Hematopoietic multipotent progenitor cell treated with erythropoietin and hydrocortisone succinate and interleukin-3 and kit ligand, for 6 days (in vitro differentiated cells): ENCODE measurements around the gene LRRN4.

ENCODE experiments used
- DNase-seq: peaks from one replicate; pipeline ENCODE4 v3.0.0-alpha.2; 2015

LRRN4 gene

DNA sequence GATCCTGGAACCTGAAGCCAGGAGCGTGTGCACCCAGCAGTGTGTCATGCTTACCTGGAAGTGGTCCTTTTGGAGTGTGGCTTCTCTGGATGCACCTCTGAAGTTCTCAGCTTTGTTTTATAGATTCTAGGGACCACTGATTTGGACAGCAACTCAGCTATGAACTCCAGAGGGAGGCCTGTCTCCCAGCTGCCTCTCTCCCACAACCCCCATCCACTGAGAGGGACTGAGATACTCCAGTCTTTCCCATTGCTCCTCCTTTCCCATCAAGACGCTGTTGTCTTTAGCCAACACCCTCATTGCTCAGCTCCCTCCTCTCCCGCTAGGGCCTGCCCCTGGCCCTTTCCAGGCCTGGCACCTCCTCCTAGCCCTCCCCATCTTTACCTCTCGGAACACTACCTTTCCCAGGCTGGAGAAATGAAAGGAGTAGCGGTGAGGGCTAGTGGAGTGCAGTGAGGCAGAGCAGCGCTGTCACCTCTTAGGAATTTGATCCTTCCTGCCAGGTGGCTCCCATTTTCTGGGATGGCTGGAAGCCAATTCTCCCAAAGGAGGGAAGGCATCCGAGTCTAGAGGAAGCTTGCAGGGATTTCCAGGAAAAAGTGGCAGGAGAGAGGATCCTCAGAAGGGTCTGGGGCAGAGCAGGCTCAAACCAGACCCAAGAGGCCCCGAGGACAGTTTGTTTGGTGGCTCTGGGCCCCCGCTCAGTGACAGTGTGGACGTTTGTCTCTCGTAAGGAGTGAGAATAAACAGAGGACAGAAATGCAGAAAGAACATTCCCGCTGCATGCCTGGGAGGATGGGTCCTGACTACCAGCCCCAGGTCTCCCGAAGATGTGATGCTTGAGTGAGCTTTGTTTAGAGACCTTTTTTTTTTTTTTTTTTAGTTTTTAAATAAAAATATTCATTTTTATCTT, at the start of gene LRRN4:
LRRN4 (minus strand) TSS at position 285 of the 913 bp plus-strand sequence. CDS start 1,261 bp downstream, outside the sequence.
- DNase-seq: no peak

DNA sequence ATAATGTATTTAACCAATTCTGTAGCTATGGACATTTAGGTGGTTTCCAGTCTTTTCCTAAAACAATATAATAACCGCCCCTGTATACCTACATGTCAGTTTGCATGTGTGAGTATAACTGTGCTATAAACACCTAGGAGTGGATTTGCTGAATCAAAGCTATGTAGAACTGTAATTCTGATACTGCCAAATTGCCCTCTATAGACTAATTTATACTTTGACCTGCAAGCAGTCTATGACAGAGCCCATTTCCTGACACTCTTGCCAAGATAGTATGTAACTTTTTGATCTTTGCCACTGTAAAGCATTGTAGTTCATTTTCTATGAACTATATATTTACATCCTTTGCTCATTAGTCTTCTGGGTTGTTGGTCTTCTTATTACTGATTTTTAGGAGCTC, 49.4 kb upstream of the LRRN4 start:
- DNase-seq: no peak

DNA sequence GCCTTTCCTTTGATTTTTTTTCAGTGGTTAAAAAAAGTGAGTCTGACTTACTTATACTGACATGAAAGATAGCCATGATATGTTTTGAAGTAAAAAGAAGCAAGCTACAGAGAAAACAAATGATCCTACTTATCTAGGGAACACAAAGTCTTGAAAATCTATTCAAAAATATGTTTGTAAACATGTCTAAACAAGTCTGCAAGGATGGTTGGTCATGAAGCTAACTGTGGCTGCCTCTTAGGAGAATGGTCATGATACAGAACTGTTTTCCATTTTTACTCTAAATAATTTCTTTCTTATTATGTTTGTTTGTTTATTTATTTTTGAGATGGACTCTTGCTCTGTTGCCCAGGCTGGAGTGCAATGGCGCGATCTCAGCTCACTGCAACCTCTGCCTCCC, 47.5 kb upstream of the LRRN4 start:
- DNase-seq: no peak

DNA sequence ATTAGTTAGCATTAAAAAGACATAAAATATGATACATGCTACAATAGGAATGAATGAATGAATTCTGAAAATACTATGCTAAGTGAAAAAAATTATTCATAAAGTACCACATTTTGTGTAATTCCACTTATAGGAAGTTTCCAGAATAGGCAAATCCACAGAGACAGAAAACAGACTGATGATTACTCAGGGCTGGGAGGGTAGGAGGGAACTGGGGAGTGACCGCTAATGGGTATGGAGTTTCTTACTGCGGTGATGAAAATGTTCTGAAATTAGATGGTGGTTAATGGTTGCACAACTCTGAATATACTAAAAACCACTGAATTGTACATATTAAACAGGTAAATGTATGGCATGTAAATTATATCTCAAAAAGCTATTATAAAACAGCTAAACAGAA, 46.4 kb upstream of the LRRN4 start:
- DNase-seq: no peak

DNA sequence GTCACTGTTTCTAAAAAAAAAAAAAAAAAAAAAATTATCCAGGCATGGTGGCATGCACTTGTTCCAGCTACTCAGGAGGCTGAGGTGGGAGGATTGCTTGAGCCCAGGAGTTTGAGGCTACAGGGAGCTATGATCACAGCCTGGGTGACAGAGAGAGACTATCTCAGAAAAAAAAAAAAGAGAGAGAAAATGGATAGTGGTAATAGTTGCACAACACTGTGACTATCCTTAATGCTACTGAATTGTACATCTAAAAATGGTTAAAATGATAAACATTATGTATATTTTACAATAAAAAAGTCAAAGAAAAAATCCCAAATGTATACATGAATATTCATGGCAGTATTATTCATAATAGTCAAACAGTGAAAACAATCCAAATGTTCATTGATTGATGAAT, 46.0 kb upstream of the LRRN4 start:
- DNase-seq: no peak

DNA sequence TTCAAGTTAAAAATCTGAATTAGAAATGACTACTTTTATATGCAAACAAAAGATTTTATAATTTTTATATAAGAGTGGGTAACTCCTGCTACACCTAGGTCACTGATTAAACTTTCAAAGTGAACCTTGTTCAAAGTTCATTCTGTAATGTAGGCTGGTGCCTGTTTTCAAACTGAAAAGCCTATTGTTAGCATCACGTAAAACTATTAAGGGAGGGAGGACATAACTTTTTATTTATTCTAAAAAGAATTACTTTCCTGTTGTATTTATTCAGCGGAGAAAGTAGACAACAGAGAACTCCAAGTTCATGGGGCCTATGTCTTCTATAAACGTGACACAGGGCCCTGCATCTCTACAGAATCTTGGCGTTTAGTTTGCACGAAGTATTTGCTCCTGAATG, 41.5 kb upstream of the LRRN4 start:
- DNase-seq: no peak

DNA sequence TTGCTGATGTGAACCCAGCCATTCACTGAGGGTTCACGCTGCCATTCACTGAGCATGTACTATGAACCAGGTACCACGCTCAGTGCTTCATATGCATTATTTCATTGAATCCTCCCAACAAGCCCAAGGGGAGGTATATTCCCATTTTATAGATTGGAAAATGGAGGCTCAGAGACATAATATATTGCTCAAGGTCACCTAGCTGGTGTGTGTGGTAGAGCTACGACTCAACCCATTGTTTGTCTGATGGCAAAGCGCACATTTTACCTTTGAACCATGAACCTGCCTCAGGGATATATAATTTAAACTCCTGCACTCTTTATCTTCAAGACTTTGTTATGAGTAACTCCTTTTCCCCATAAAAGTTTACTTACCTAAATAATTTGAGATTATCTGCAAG, 40.7 kb upstream of the LRRN4 start:
- no peak for DNase-seq

DNA sequence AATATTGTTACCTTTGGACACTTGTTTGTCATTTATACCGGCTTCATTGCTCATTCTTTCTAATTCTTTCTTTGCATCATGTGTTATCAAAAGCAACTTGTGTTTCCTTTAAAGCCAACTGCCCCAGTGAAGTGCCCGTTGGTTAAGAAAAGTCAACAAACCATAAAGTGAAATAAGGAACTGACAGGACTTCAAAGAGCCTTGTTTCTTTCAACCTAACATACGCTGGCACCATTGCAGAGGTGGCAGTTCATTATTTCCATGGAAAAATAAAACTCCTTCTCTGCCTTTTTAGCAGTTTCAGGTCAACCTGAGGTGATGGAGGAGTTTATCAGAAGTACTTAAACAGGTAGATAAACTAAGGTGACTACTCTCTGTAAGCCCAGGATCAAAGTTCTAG, 40.2 kb upstream of the LRRN4 start:
- no peak for DNase-seq

DNA sequence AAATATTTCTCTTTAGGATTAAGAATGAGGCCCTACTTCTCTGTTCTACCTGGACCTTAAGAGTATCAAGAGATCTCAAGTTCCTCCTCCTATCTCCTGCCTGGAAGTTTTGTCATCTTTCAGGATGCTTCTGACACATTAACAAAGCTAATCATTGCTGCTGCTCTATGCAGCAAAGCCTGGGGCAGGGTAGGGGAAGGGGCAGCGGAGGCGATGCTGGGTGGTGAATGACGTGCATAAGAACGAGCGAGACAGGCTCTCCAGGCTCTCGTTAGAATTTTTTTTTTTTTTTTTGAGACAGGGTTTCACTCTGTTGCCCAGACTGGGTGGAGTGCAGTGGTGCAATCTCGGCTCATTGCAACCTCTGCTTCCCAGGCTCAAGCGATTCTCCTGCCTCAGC, 37.8 kb upstream of the LRRN4 start:
- DNase-seq: no peak

DNA sequence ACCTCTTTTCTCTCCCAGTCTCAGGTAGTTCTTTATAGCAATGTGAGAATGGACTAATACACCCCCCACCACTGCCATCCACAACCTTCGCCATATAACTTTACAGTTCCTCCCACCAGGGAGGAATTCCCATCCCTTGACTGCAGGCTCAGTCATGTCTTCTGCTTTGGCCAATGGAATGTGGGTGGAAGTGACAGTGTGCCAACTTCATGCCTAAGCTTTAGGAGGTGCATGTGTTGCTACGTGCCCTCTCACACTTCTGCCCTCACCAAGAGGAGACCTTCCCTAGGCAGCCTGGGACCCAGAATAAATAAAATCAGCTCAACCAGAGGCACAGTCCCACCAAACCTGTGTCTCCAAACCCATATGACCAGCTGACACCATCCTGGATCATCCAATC, 33.0 kb upstream of the LRRN4 start:
- no peak for DNase-seq

DNA sequence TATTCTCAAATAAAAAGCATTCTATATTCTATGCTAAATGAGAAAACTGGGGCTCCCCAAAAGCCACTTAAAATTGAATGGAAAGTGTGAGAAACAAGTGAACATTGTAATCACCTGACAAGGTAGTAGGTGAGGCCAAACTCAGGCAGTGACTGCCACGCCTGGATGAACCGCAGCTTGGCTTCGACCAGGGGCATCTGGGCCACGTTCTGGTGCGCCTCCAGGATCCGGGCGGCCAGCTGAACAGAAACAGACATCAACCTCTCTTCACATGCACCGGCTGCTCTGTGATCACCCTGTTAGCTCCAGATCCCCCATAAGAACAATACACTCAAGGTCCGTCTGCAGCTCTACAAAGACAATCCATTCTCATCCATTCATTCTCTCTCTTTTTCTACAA, 30.1 kb upstream of the LRRN4 start:
- DNase-seq: no peak

DNA sequence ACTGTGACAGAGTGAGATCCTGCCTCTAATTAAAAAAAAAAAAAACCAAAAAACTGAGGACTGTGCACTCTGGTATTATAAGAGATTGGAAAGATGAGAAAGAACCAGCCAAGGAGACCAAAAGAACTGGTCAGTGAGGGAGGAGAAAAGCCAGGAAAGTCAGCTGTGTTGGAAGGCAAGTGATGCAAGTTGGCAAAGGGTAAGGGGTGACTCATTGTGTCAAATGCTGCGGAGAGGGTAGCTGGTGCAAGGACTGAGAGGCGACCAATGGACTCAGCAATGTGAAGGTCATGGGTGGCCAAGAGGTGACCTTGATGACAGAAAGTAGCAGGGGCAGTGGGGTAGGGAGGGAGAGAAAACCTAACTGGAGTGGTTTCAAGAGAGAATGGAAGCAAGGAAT, 27.4 kb upstream of the LRRN4 start:
- DNase-seq: no peak

DNA sequence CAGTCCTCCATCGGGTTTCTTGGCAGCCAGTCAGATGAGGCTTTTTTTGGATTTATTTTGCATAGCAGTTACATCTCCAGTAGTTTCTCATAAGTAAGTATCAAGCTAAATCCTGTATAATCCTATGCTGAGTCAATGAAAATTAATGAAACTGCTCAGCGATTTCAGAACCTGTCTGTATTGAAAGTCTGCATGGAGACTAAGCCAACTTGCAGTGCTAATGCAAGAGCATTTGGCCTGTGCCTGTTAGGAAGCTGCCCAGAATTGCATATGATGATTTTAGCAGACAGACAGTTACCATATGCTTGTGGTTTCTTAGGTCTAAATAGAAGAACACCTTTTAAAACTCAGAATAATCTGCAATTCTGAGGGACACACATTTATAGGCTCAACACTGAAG, 25.2 kb upstream of the LRRN4 start:
- no peak for DNase-seq

DNA sequence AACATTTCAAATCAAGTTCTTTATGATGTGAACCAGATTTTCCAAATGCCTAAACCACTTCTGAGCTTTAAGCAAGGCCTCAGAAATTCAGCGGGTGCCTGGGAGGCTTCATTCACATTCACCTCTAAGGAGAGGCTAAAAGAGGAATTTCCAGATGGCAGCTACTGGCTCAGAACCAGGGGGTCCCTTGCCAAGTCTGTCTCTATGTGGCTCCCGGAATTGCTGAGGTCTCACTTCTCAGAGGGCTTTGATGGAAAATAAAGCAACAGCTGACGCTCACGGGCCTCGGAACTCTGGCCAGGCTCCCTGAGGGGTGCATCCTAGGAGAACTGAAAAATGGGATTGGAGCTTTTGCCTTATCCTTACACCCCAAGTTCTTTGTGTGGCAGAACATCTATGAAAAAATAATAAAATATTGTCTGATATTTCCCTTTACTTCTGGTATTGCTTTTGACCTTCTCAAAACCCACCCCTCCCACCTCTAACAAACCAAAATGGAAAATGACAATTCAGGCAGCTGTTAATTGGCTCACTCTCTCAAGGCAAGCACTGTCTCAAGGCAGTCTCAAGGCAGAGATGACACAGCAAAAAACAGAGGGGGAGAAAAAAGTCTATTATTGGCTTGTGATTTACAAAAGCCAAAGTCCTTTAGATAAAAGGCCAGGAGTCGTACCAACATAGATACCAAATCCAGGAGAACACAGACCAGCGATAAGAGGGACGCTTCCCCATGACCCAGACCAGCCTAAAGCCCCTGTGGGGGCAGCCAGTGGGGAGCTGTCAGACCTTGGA, 21.8 kb upstream of the LRRN4 start:
- DNase-seq: peak; percentile 67

DNA sequence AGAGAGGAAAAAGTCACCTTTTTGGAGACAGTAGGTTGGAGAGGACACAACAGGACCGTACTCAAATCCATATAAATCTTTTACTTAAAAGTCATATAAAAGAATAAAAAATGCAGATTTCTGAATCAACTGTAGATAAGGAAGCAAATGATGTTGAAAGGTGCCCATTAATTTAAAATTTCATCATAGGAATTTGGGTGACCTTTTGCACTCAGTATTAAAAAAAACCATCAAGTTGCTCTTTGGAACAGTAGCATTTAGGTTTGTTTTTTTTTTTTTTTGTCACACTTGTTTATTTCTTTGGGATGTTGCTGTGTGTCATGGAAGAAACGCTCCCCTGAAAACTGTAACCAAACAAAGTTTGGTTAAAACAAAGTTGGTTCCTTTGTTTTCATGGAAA, 20.9 kb upstream of the LRRN4 start:
- DNase-seq: no peak

DNA sequence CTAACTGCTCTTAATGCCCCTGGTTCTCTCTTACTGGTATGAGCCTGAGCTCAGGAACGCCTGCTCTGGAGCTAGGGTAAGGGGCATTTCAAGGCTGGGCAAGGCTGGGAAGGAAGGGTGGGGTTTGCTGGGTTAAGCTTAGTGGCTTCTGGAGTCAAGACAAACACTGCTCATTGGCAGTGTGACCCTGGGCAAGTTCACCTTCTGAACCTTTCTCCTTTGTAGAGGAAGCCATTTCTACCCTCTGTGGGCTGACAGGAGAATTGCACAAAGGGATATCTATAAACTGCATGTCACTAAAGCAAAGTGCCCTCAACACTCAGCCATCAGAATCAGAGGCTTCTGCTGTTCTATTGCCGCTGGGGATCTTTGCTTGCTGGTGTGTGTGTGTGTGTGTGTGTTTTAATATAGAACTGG, 20.3 kb upstream of the LRRN4 start:
- DNase-seq: peak; percentile 81

DNA sequence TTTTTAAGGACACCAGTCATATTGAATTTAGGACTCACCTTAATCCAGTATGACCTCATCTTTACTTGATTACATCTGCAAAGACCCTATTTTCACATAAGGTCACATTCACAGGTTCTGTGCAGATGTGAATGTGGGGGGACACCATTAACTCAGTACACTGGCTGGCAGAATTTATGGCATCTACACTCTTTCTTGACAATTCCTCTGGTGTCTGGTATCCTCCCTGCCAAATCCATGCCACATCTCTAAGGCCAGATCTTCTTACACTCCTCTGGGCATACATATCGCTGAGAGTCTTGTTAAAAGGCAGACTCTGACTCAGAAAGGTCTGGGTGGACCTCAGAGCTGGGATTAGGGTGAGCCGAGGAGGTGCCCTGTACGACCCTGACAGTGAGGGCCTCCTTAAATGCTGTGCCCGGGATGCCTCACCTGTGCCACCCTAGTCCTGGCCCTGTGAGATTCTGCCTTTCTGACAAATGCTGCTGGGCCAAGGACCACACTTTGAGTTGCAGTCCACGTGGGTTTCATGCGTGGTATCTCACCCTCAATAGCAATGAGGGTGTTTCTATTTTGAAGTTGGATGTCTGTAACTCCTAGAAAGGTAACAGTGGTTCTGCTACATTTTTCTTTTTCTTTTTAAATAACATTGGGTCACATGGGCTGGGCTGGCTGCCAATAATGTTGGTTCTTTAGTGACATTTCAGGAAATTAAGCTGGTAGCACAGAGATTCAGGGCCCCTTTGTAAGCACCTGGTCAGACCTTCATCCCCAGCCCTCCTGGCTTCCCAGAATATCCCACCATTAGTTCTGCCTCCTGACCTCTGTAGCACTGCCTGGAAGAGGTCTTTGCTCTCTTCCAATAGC, 17.2 kb upstream of the LRRN4 start:
- peak; percentile 14 for DNase-seq

DNA sequence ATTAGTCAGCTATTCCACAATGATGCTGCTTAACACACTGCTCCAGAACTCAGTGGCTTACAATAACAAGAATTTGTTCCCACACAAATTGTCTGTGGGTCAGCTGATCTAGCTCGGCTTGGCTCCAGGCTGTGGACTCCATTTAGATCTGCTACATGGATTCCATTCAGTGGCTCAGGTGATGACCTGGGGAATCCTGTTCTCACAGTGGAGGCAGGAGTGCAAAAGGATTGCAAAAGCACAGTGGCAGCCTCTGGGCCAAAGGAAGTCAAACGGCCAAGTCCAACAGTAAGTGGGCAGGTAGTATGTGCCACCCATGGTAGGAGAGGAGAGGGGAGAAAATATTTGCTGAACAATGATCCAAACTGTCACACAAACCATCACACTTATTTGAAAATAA, 15.8 kb upstream of the LRRN4 start:
- no peak for DNase-seq

DNA sequence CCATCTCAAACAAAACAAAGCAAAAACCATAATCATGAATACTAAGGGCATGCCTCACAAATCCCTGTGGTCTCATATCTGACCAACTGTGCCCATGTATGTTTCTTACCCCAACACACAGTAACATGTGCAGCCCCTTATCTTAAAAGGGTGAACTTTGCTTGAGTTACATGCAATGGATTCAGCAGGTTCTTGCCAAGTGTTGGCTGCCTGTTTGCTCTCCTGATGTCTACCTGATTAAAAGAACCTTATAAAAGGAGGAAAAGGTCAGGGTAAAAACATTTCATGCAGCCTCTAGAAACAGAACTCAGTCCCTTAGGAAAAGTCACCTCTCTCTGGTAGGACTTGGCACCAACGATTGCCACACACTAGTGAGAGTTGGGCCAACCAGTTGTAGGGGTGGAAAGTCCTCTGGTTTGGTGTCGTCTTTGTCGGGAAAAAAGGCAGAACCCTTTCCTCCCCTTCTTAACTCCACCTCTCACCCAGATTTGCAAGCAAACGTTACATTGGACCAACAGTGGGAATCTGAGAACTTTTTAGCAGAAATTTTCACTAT, 14.0 kb upstream of the LRRN4 start:
- no peak for DNase-seq

DNA sequence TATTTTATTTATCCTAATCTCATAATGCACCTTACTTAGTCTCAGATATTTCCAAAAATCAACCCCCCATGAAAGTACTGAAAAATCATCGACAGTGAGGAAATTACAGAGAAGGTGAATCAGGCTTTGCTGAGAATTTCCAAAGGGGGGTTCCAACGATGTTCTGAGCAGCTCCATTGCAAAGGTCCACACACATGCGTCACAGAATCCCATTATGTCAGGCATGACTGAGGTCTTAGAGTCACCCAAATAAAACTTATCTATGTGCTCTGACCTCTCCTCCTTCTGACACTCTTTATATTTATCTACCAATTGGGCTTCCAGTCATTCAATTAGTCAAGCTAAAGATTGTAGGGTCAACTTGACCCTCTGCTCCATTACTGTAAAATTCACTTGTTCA, 12.7 kb upstream of the LRRN4 start:
- no peak for DNase-seq

DNA sequence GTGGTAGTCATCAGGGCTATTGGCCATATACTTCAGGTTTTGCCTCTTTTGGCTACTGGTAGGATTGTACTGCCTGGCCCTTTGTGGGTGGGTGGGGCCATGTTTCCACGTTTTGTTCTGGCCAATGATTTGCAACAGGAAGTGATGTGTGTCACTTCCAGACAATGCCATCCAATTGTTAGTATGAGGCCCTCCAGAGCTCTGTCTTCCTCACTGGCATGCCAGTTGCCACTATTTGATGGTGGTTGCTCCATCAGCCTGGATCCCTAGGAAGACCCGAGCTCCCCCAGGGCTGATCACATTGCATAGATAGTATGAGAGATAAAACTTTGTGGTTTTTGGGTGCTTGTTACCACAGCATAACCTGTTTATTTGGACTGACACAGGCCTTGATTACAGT, 7.7 kb upstream of the LRRN4 start:
- DNase-seq: no peak

DNA sequence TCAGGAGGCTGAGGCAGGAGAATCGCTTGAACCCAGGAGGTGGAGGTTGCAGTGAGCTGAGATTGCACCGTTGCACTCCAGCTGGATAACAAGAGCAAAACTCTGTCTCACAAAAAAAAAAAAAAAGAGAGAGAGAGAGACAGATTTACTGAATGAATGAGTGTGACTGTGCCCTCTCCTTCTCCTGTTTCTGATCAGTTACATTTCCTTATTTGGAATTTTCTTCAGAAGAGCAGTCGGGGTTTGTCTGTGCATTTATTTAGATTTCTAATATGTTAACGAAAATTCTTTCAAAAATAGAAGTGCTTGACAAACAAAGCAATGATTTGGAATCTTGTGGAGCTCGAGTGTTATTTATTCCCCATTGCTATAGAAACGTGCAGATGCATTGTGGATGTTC, 6.4 kb upstream of the LRRN4 start:
- DNase-seq: no peak
